ENCODE measurements around the gene PDIA6. TPM values are rescaled to one million over a fixed set of nuclear protein-coding genes. Genes with fewer than 3 reads are reported as not detected.

PDIA6 gene
- total and polyA plus RNA-seq, 2 of the 4 experiments (the other 2 are of a cell fraction), result 204 to 349 TPM

- H3K36me3 ChIP-seq (ENCODE audit: control insufficient read depth, insufficient read depth, low read length), result no peaks in the 10 kb centered on the region
- no peaks in the 10 kb centered on the region for H3K9me3 ChIP-seq (ENCODE audit: control insufficient read depth, insufficient read depth, low read length)
- no peak overlapping the region for H4K5ac ChIP-seq (ENCODE audit: low read depth, low read length)
- no peak overlapping the region; the same call in 1 of the 2 replicates for H2BK20ac ChIP-seq (ENCODE audit: low read depth, low read length)
- TF ChIP-seq CTCF (conservative IDR thresholded peaks at IDR 0.05; ENCODE audit: low read depth, low read length), result peak; percentile 80
- no peak for TF ChIP-seq FOS (IDR thresholded peaks at IDR 0.05; ENCODE audit: low read depth, low read length)
- no peak for TF ChIP-seq ELK1 (IDR thresholded peaks at IDR 0.05; ENCODE audit: borderline replicate concordance, low read depth, low read length)
- peak; percentile 90 for TF ChIP-seq RAD21 (IDR thresholded peaks at IDR 0.05; ENCODE audit: low read length)
- no peak for TF ChIP-seq MAZ (IDR thresholded peaks at IDR 0.05; ENCODE audit: borderline replicate concordance, low read depth, low read length)
- no peak for TF ChIP-seq USF2 (IDR thresholded peaks at IDR 0.05; ENCODE audit: low read depth, low read length)
- TF ChIP-seq SMC3 (IDR thresholded peaks at IDR 0.05; ENCODE audit: low read depth, low read length), result peak; percentile 95
- peak overlapping the region; percentile 30 for H2AK9ac ChIP-seq (replicated peaks; ENCODE audit: low read depth, low read length, poor library complexity)
- ATAC-seq (ENCODE audit: low read depth) (peak; percentile 78), DNase-seq (peak; percentile 31)
- H3K9ac ChIP-seq (ENCODE audit: low read depth, low read length), result no peak overlapping the region
- H4K20me1 ChIP-seq (ENCODE audit: insufficient read depth, low read length), result no peaks in the 10 kb centered on the region
- no peak overlapping the region for H2BK5ac ChIP-seq (ENCODE audit: low read depth, low read length, poor library complexity, severe bottlenecking)
- H3K4ac ChIP-seq (ENCODE audit: low read depth, low read length), result no peak overlapping the region
- peak overlapping the region; percentile 77 for H2AFZ ChIP-seq (replicated peaks; ENCODE audit: low read length, poor library complexity)
- no peak overlapping the region for H2BK15ac ChIP-seq (ENCODE audit: low read depth, low read length)
- H3K27me3 ChIP-seq (ENCODE audit: control insufficient read depth, insufficient read depth, low read length), result peaks cover 21% of the 10 kb centered on the region
- CTCF ChIA-PET, result interaction anchor here (0.6 to 1.2 kb wide), 8 partner anchors 9 to 297 kb away, joined by 3 to 6 read pairs (median 4); partner anchors contain the start of gene KCNF1
- no peaks in the 10 kb centered on the region for H3K4me1 ChIP-seq (ENCODE audit: control insufficient read depth, insufficient read depth, low read length)
- BruUV-seq (replicated peaks), result no TSS peak
- no peaks in the 10 kb centered on the region for H3K9me1 ChIP-seq (ENCODE audit: insufficient read depth, low read length)
- H2AK5ac ChIP-seq (ENCODE audit: low read depth, low read length), result no peak overlapping the region; the same call in 1 of the 2 replicates
- H3K4me3 ChIP-seq (ENCODE audit: insufficient read depth, low read depth, low read length), result no peak overlapping the region
- dilution Hi-C loops (cut with HindIII; ENCODE audit: low sequenced_read_pairs, unreplicated experiment) (no loop called here), intact Hi-C loops (cut with micrococcal nuclease) (loop anchor here (10.0 kb wide), 1 partner anchor 609 kb away; no protein-coding TSS in a partner anchor), in situ Hi-C loops (cut with MboI; ENCODE audit: low sequenced_read_pairs) (loop anchor here (5.0 to 10.0 kb wide), 3 partner anchors 287 to 749 kb away; no protein-coding TSS in a partner anchor)
- no peak overlapping the region for H3K4me2 ChIP-seq (ENCODE audit: low read depth, low read length)
- H3K27ac ChIP-seq (ENCODE audit: insufficient read depth, low read length), result no peak overlapping the region
- H3K18ac ChIP-seq (ENCODE audit: low read depth, low read length), result no peak overlapping the region
- no peak overlapping the region for H3K23ac ChIP-seq (ENCODE audit: low read depth, low read length)
- H3K14ac ChIP-seq (replicated peaks; ENCODE audit: low read depth, low read length), result no peak overlapping the region
- H3K79me1 ChIP-seq (ENCODE audit: low read depth in 1 of 2, low read length in 2 of 2), result no peaks in the 10 kb centered on the region
- H4K91ac ChIP-seq (ENCODE audit: insufficient read depth, low read depth, low read length), result no peak overlapping the region
- H2BK120ac ChIP-seq (ENCODE audit: low read depth, low read length), result 0 out of 2 replicates have a peak overlapping the region, but pooled peaks have one; percentile 14
- 63% methylated on average over 20 of the region's 48 CpGs; no CpG with 5 or more reads in 1 of the 2 experiments for WGBS, 2 experiments (ENCODE audit: extremely low coverage in 2 of 2, insufficient read length in 1 of 2)
- POLR2A ChIA-PET (ENCODE audit: unreplicated experiment), result no interaction called here
- H3K56ac ChIP-seq (ENCODE audit: extremely low read depth, insufficient read depth, low read length), result no peak overlapping the region
- H4K8ac ChIP-seq (ENCODE audit: low read depth in 2 of 2, low read length in 2 of 2), result no peak overlapping the region
Measured at GRCh38 chr2:10835052-10835970, 22.7 kb upstream of the PDIA6 start.
